ENCODE measurements around the gene PLEKHG4. TPM values are rescaled to one million over a fixed set of nuclear protein-coding genes. Genes with fewer than 3 reads are reported as not detected.

PLEKHG4 gene
- total RNA-seq, 1 experiment from 2014 or later = 13.9 TPM

GRCh38 chr16:67246756-67247191, 32.6 kb upstream of the PLEKHG4 start:
- no peak overlapping the region for H4K91ac ChIP-seq (ENCODE audit: insufficient read length, low read depth, low read length)
- TF ChIP-seq CTCF (conservative IDR thresholded peaks at IDR 0.05) = peak; percentile 40; the same call in 2 of the 3 replicates
- Mint-ChIP-seq H3K4me1 (peaks cover 35 to 42% of the 10 kb centered on the region in 2 experiments), H3K4me3 (peak overlapping the region; percentile 86 to 94), H3K27ac (peak overlapping the region in 2 of 3 experiments; percentile 87 to 95; a peak in 5 of 7 replicates), H3K27me3 (ENCODE audit: low read depth) (peaks cover 24% of the 10 kb centered on the region), H3K36me3 (ENCODE audit: insufficient read depth in 1 of 3, low read depth in 3 of 3) (no peaks in the 10 kb centered on the region; a peak in 1 of 7 replicates), H3K9me3 (no peaks in the 10 kb centered on the region)
- H2BK20ac ChIP-seq (ENCODE audit: low read depth, low read length, poor library complexity, severe bottlenecking) = no peak overlapping the region
- no peak overlapping the region for H2BK15ac ChIP-seq (ENCODE audit: low read depth, low read length)
- no peak overlapping the region for H3K56ac ChIP-seq (ENCODE audit: insufficient read length, low read depth, low read length)
- no peak overlapping the region for H3K4ac ChIP-seq (ENCODE audit: low read depth, low read length)
- H3K4me2 ChIP-seq (ENCODE audit: insufficient read depth, insufficient read length, low read length) = peak overlapping the region; percentile 41
- no peak overlapping the region for H2BK5ac ChIP-seq (ENCODE audit: insufficient read length, low read length)
- peak; percentile 98 for DNase-seq
- H3K14ac ChIP-seq (ENCODE audit: insufficient read depth, low read length) = peak overlapping the region; percentile 80
- no peak overlapping the region for H3T11ph ChIP-seq (ENCODE audit: low read length)
- H3K23me2 ChIP-seq (ENCODE audit: insufficient read length, low read depth, low read length, poor library complexity, severe bottlenecking) = peaks cover 31% of the 10 kb centered on the region
- H3K4me1 ChIP-seq (ENCODE audit: insufficient read depth, low read length) = peaks cover 6% of the 10 kb centered on the region; the same call in 1 of the 2 replicates
- no peak overlapping the region for H2AK5ac ChIP-seq (ENCODE audit: insufficient read length, low read length)
- H2BK120ac ChIP-seq (ENCODE audit: low read depth, low read length, poor library complexity, severe bottlenecking) = no peak overlapping the region
- no peaks in the 10 kb centered on the region for H4K20me1 ChIP-seq (ENCODE audit: control insufficient read depth, insufficient read depth, insufficient read length)
- no peak overlapping the region for H4K8ac ChIP-seq (replicated peaks; ENCODE audit: insufficient read length, low read depth, low read length)
- no peaks in the 10 kb centered on the region; the same call in 1 of the 2 replicates for H3K27me3 ChIP-seq (ENCODE audit: insufficient read depth, low read length)
- H4K5ac ChIP-seq (ENCODE audit: insufficient read length, low read depth, low read length) = no peak overlapping the region
- no peak overlapping the region for H2BK12ac ChIP-seq (ENCODE audit: insufficient read length, low read depth, low read length)
- no CpG with 5 or more reads among the region's 26 CpGs for WGBS (ENCODE audit: extremely low coverage, insufficient read length, low lambda C conversion rate)
- H3K9me3 ChIP-seq (ENCODE audit: control insufficient read depth, low read depth, low read length) = no peaks in the 10 kb centered on the region
- no peaks in the 10 kb centered on the region; the same call in 1 of the 2 replicates for H3K79me2 ChIP-seq (ENCODE audit: insufficient read depth, low read length)
- H3K23ac ChIP-seq (ENCODE audit: insufficient read length, low read depth, low read length) = no peak overlapping the region
- H3K79me1 ChIP-seq (ENCODE audit: insufficient read depth, low read depth, low read length, poor library complexity, severe bottlenecking) = no peaks in the 10 kb centered on the region
- no peak overlapping the region for H2AFZ ChIP-seq (ENCODE audit: low read length)
- no peak overlapping the region for H3K27ac ChIP-seq (ENCODE audit: insufficient read length, low read depth, low read length)
- H3K18ac ChIP-seq (ENCODE audit: insufficient read length, low read depth, low read length) = peak overlapping the region; percentile 75
- peak overlapping the region; percentile 46 for H3K9ac ChIP-seq (ENCODE audit: extremely low read depth, insufficient read length, low read length)

Data from H9 (cell line).